GM19351 (cell line): Measurements from ENCODE around the gene RAE1.
"Not testable (repeated sequence)": the region's sequence is repeated elsewhere in the genome, so short reads cannot be mapped to it uniquely, and the experiment has no call there.

Experiments used
- ATAC-seq: cut with Tn5 transposase; IDR thresholded peaks from one replicate; pipeline ENCODE4 v1.9.1; 2021; ENCODE audit warnings: mild to moderate bottlenecking, moderate library complexity; ENCODE audit not compliant: unreplicated experiment

The RAE1 gene

DNA sequence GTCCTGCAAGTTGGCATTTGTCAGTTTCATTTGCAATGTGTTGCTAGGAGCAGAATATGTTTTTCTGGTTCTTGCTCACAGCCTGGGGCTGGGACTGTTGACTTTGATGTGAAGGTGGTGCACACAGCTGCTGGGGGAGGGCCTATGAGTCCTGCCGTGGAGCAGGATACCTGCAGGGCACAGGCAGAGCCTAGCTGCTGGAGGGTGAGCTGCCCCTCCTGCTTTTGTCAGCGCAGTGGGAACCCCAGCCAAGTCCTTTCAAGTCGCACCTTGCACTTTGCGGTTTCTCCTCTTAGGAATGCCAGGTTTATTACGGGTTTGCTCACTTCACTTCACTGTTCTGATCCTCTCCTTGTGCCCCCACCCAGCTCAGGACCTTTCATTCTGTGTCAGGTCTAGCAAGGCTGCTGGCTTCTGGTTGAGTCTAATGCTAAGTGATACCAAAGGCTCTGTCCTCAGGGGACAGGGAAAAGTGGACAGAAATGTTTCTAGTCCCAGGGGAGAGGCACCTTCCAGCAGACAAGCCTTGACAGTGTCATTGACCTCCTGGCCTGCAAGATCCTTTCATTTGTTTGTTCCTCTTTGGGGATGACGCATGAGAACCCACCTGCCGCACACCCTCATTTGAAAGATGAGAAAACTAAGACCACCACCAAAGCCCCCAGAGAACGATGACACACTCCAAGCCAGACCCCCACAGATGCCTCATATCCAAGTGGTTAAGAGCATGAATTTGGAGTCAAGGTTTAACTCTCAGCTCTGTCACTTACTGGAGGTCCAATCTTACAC lies 24.2 kb upstream of the RAE1 start:
- ATAC-seq, result no peak

DNA sequence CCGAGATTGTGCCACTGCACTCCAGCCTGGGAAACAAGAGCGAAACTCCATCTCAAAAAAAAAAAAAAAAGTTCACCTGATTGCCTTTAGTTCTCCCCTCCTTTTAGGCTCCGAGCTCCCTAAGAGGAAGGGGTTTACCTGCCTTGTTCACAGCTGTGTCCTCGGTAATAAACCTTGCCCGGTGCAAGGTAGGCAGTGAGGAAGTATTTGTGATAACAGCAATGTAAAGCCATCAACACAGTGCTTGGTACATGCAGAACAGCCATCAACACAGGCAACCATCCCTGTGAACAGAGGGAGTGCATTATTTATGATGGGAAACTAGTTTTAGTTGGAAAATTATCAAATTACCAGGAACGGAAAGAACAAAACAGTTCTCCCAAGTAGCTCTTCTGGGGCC lies 23.2 kb upstream of the RAE1 start:
- ATAC-seq, result no peak

DNA sequence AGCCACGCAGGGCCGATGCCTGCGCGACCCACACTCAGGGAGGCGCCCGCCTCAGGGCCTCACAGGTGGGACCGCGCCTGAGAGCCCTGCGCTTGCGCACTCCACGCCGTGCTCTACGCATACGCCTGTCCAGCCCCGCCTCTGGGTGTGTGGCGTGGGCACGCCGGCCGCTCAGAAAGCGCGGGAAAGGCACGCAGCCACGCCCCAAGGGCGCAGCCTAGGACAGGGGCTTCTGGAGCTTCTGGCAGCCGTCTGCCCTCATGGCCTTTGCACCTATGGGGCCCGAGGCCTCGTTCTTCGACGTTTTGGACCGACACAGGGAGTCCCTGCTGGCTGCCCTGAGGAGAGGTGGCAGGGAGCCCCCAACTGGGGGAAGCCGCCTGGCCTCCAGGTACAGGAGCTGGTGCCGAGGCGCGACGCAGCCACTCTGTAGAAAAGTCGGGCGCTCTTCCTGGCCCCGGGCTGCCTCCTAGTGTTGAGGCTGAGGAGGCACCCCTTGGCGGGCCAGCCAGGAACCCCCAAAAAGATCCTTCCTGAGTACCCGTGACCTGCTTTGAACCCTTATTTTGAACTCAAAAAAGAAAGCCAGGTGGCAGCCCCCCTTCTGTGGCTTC lies 21.3 kb upstream of the RAE1 start, which contains the start of gene SPO11:
Gene SPO11 (plus strand): TSS at position 196 of the 614 bp plus-strand sequence. CDS start 65 bp downstream, at position 261.
- ATAC-seq, result no peak

- no peak for ATAC-seq
Observed at GRCh38 chr20:57330998-57331397, 20.1 kb upstream of the RAE1 start.

GRCh38 chr20:57332105-57333089 lies 18.7 kb upstream of the RAE1 start:
- no peak for ATAC-seq

DNA sequence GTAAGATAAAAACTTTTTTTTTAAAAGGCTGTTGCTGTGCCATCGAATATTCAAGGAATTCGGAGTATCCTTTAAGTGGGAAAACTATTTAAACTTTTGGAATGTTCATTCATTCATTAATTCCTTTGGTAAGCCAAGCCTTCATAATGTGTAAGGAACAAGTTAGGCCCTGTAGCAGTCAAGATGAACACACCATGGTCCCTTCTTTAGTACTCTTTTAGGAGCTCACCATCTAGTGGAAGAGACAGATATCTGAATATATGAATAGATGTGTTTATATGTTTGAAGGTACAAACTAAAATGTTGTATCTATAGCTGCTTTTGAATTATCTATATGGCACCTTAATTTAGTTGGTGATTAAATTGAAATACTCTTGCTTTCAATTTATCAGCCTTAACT lies 15.7 kb upstream of the RAE1 start:
- no peak for ATAC-seq

- ATAC-seq, result no peak
Observed at GRCh38 chr20:57341663-57342062, 9.4 kb upstream of the RAE1 start.

GRCh38 chr20:57342829-57343228 lies 8.2 kb upstream of the RAE1 start:
- ATAC-seq, result no peak

- no peak for ATAC-seq
Observed at GRCh38 chr20:57346477-57346876, 4.6 kb upstream of the RAE1 start.

- no peak for ATAC-seq
Observed at GRCh38 chr20:57347393-57347792, 3.7 kb upstream of the RAE1 start.

DNA sequence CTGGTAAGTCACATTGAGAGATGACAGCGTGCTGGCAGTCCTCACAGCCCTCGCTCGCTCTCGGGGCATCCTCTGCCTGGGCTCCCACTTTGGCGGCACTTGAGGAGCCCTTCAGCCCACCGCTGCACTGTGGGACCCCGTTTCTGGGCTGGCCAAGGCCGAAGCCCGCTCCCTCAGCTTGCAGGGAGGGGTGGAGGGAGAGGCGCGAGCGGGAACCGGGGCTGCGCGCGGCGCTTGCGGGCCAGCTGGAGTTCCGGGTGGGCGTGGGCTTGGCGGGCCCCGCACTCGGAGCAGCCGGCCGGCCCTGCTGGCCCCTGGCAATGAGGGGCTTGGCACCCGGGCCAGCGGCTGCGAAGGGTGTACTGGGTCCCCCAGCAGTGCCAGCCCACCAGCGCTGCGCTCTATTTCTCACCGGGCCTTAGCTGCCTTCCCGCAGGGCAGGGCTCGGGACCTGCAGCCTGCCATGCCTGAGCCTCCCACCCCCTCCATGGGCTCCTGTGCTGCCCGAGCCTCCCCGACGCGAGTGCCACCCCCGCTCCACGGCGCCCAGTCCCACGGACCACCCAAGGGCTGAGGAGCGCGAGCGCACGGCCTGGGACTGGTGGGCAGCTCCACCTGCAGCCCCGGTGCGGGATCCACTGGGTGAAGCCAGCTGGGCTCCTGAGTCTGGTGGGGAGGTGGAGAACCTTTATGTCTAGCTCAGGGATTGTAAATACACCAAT lies 2.7 kb upstream of the RAE1 start:
- ATAC-seq, result not testable (repeated sequence)

GRCh38 chr20:57348922-57349574 lies 2.0 kb upstream of the RAE1 start:
- ATAC-seq, result not testable (repeated sequence)

DNA sequence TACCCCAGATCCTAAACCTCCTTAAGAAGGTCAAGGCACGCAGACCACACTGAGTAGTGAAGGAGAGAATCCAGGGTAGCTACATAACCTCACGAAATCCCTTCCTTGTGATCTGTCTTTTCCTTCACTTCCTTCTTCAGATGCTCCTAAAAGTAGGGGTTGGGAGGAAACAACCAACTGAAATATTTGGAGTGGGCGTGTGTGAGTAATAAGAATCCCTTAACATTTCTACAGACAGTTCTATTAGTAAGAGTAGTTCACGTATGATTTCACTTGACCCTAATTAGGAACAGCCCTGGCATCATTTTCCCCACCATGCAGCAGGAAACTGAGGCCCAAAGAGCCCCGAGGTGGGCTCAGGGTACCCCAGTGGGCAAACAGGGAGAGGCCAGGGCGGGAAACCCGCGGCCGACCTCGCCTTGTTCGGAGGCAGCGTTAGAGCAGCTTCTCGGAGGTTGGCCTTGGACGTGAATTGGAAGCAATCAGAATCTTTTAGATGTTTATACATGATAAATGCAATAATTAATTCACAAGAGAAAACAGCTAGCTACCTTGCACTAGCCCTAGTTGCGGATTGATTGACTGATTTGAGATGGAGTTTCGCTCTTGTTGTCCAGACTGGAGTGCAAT lies 859 bp upstream of the RAE1 start:
- no peak for ATAC-seq

DNA sequence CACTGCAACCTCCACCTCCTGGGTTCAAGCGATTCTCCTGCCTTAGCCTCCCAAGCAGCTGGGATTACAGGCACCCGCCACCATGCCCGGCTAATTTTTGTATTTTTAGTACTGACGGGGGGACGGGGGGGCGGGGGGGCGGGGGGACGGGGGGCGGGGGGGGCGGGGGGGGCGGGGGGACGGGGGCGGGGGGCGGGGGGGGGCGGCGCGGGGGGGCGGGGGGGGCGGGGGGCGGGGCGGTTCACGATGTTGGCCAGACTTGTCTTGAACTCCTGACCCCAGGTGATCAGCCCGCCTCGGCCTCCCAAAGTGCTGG lies 371 bp upstream of the RAE1 start:
- ATAC-seq, result not testable (repeated sequence)

DNA sequence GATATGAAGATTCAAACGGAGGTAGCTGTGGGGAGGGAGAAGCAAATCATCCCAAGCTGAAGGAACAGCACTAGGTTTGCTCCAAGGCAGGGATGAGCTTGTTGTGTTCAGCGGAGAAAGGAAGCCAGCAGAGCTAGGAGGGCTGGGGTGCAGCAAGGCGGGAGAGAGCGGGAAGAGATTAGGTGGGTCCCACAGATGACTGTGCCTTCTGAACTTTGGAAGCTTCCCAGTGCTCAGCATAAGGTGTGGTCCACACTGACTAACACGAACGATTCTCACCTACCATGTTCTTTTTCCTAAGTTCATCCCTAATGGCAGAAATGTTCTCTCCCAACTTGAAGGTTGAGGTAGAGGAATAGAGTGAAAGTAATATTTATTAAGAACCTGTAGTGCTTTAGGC lies 1.2 kb downstream of the RAE1 start:
- ATAC-seq, result no peak

GRCh38 chr20:57353351-57353750 lies 2.3 kb downstream of the RAE1 start:
- ATAC-seq, result no peak

DNA sequence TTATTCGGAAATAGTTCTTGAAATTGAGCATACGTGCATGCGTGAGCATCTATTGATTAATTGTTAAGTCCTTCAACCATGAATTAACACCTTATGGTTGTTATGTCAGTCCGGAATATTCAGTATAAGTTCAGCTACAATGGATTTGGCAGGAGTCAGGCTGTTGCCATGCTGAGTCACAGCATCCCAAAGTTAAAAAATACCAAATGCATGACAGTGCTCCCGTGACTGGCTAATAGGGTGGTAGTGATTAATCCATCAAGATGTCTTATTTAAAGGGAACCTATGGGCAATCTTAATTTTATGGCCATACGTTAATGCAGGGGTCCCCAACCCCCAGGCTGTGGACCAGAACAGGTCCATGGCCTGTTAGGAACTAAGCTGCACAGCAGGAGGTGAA lies 10.5 kb downstream of the RAE1 start:
- ATAC-seq, result no peak

GRCh38 chr20:57364451-57364850 lies 13.4 kb downstream of the RAE1 start:
- ATAC-seq, result no peak

GRCh38 chr20:57369596-57369995 lies 18.5 kb downstream of the RAE1 start:
- no peak for ATAC-seq

DNA sequence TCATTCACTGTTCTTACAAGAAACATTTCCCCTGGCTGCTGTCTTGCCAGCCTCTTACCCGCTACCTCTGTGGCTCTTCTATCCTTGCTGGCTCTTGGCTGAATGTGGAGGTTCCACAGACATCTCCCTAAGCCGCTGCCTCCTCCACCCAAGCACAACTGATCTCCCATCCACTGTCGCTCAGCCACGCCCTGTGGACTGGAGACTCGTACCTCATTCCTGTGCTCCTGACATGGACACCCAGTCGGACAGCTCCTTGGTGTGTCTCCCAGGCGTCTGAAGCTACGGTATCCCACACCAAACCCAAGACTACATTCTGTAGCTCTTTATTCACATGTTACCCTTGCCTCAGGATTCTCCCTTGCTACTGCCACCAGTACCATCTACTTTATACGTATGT lies 19.3 kb downstream of the RAE1 start:
- ATAC-seq, result no peak
